ENCODE results near the gene ERP44.
"Not testable (repeated sequence)": the region's sequence is repeated elsewhere in the genome, so short reads cannot be mapped to it uniquely, and the experiment has no call there.

The ERP44 gene

GRCh38 chr9:100098887-100099721 lies at the start of gene ERP44, which contains the start of gene INVS:
Gene ERP44 (minus strand): TSS chr9:100099000. CDS start chr9:100098840, 160 bp downstream.
Gene INVS (plus strand): TSS chr9:100099243. CDS start chr9:100104522, 5,279 bp downstream.
- Histone ChIP-seq H3K4me1 (ENCODE audit: insufficient read depth, low read length) (peaks cover 20% of the 10 kb centered on the region), H3K4me3 (ENCODE audit: low read depth in 1 of 2, low read length in 2 of 2) (peak within 1 kb of the TSS; percentile 89 to 94), H3K27ac (ENCODE audit: low read depth, low read length) (peak within 1 kb of the TSS; percentile 90), H3K36me3 (ENCODE audit: insufficient read depth, low read length) (peaks cover 7% of the 10 kb centered on the region), H3K27me3 (ENCODE audit: control insufficient read depth in 1 of 2, insufficient read depth in 2 of 2, low read length in 2 of 2) (no peaks in the 10 kb centered on the region), H3K9ac (ENCODE audit: low read length) (peak within 1 kb of the TSS; percentile 86), H3K9me3 (ENCODE audit: low read length) (no peaks in the 10 kb centered on the region)

- not testable (repeated sequence) for H3K4me3 ChIP-seq (ENCODE audit: low read depth in 1 of 2, low read length in 2 of 2); H3K9ac ChIP-seq (ENCODE audit: low read length); H3K4me1 ChIP-seq (ENCODE audit: insufficient read depth, low read length); H3K9me3 ChIP-seq (ENCODE audit: low read length); H3K27me3 ChIP-seq (ENCODE audit: control insufficient read depth in 1 of 2, insufficient read depth in 2 of 2, low read length in 2 of 2); H3K27ac ChIP-seq (ENCODE audit: low read depth, low read length); H3K36me3 ChIP-seq (ENCODE audit: insufficient read depth, low read length)
Observed at GRCh38 chr9:100145976-100146375, 47.2 kb upstream of the ERP44 start.

- H3K9me3 ChIP-seq (ENCODE audit: low read length); H3K27ac ChIP-seq (ENCODE audit: low read depth, low read length); H3K27me3 ChIP-seq (ENCODE audit: control insufficient read depth in 1 of 2, insufficient read depth in 2 of 2, low read length in 2 of 2); H3K4me3 ChIP-seq (ENCODE audit: low read depth in 1 of 2, low read length in 2 of 2); H3K36me3 ChIP-seq (ENCODE audit: insufficient read depth, low read length); H3K9ac ChIP-seq (ENCODE audit: low read length); H3K4me1 ChIP-seq (ENCODE audit: insufficient read depth, low read length): not testable (repeated sequence)
Observed at GRCh38 chr9:100145167-100145934, 46.6 kb upstream of the ERP44 start.

- H3K27ac ChIP-seq (ENCODE audit: low read depth, low read length); H3K27me3 ChIP-seq (ENCODE audit: control insufficient read depth in 1 of 2, insufficient read depth in 2 of 2, low read length in 2 of 2); H3K9me3 ChIP-seq (ENCODE audit: low read length); H3K9ac ChIP-seq (ENCODE audit: low read length); H3K4me3 ChIP-seq (ENCODE audit: low read depth in 1 of 2, low read length in 2 of 2); H3K4me1 ChIP-seq (ENCODE audit: insufficient read depth, low read length); H3K36me3 ChIP-seq (ENCODE audit: insufficient read depth, low read length): not testable (repeated sequence)
Observed at GRCh38 chr9:100141862-100142261, 43.1 kb upstream of the ERP44 start.

- H3K9me3 ChIP-seq (ENCODE audit: low read length): not testable (repeated sequence)
Observed at GRCh38 chr9:100140303-100140702, 41.5 kb upstream of the ERP44 start.

GRCh38 chr9:100136799-100137198 lies 38.0 kb upstream of the ERP44 start:
- H3K9me3 ChIP-seq (ENCODE audit: low read length); H3K36me3 ChIP-seq (ENCODE audit: insufficient read depth, low read length); H3K4me1 ChIP-seq (ENCODE audit: insufficient read depth, low read length); H3K27ac ChIP-seq (ENCODE audit: low read depth, low read length); H3K9ac ChIP-seq (ENCODE audit: low read length); H3K27me3 ChIP-seq (ENCODE audit: control insufficient read depth in 1 of 2, insufficient read depth in 2 of 2, low read length in 2 of 2); H3K4me3 ChIP-seq (ENCODE audit: low read depth in 1 of 2, low read length in 2 of 2): not testable (repeated sequence)

More at GRCh38 chr9:100140303-100140702, 41.5 kb upstream of the ERP44 start:
- not testable (repeated sequence) for H3K27me3 ChIP-seq (ENCODE audit: control insufficient read depth in 1 of 2, insufficient read depth in 2 of 2, low read length in 2 of 2); H3K4me3 ChIP-seq (ENCODE audit: low read depth in 1 of 2, low read length in 2 of 2); H3K4me1 ChIP-seq (ENCODE audit: insufficient read depth, low read length); H3K9ac ChIP-seq (ENCODE audit: low read length); H3K27ac ChIP-seq (ENCODE audit: low read depth, low read length); H3K36me3 ChIP-seq (ENCODE audit: insufficient read depth, low read length)

- Histone ChIP-seq H3K4me1 (ENCODE audit: insufficient read depth, low read length) (no peaks in the 10 kb centered on the region), H3K36me3 (ENCODE audit: insufficient read depth, low read length) (no peaks in the 10 kb centered on the region), H3K27ac (ENCODE audit: low read depth, low read length) (no peak overlapping the region), H3K9me3 (ENCODE audit: low read length) (no peaks in the 10 kb centered on the region), H3K27me3 (ENCODE audit: control insufficient read depth in 1 of 2, insufficient read depth in 2 of 2, low read length in 2 of 2) (no peaks in the 10 kb centered on the region), H3K4me3 (ENCODE audit: low read depth in 1 of 2, low read length in 2 of 2) (no peak overlapping the region), H3K9ac (ENCODE audit: low read length) (no peak overlapping the region)
Observed at GRCh38 chr9:100134731-100135130, 35.9 kb upstream of the ERP44 start.

- Histone ChIP-seq H3K9ac (ENCODE audit: low read length) (no peak overlapping the region), H3K36me3 (ENCODE audit: insufficient read depth, low read length) (no peaks in the 10 kb centered on the region), H3K27me3 (ENCODE audit: control insufficient read depth in 1 of 2, insufficient read depth in 2 of 2, low read length in 2 of 2) (no peaks in the 10 kb centered on the region), H3K27ac (ENCODE audit: low read depth, low read length) (no peak overlapping the region), H3K4me1 (ENCODE audit: insufficient read depth, low read length) (no peaks in the 10 kb centered on the region), H3K9me3 (ENCODE audit: low read length) (no peaks in the 10 kb centered on the region), H3K4me3 (ENCODE audit: low read depth in 1 of 2, low read length in 2 of 2) (no peak overlapping the region)
Observed at GRCh38 chr9:100131875-100132430, 33.2 kb upstream of the ERP44 start.

GRCh38 chr9:100131216-100131615 lies 32.4 kb upstream of the ERP44 start:
- H3K27me3 ChIP-seq (ENCODE audit: control insufficient read depth in 1 of 2, insufficient read depth in 2 of 2, low read length in 2 of 2): no peaks in the 10 kb centered on the region
- H3K9ac ChIP-seq (ENCODE audit: low read length): no peak overlapping the region
- no peaks in the 10 kb centered on the region for H3K4me1 ChIP-seq (ENCODE audit: insufficient read depth, low read length)
- H3K9me3 ChIP-seq (ENCODE audit: low read length): no peaks in the 10 kb centered on the region
- no peak overlapping the region for H3K27ac ChIP-seq (ENCODE audit: low read depth, low read length)
- H3K36me3 ChIP-seq (ENCODE audit: insufficient read depth, low read length): no peaks in the 10 kb centered on the region
- no peak overlapping the region for H3K4me3 ChIP-seq (ENCODE audit: low read depth in 1 of 2, low read length in 2 of 2)

- Histone ChIP-seq H3K9me3 (ENCODE audit: low read length) (no peaks in the 10 kb centered on the region), H3K27ac (ENCODE audit: low read depth, low read length) (no peak overlapping the region), H3K4me1 (ENCODE audit: insufficient read depth, low read length) (no peaks in the 10 kb centered on the region), H3K27me3 (ENCODE audit: control insufficient read depth in 1 of 2, insufficient read depth in 2 of 2, low read length in 2 of 2) (no peaks in the 10 kb centered on the region), H3K4me3 (ENCODE audit: low read depth in 1 of 2, low read length in 2 of 2) (no peak overlapping the region), H3K36me3 (ENCODE audit: insufficient read depth, low read length) (no peaks in the 10 kb centered on the region), H3K9ac (ENCODE audit: low read length) (no peak overlapping the region)
Observed at GRCh38 chr9:100129772-100130171, 31.0 kb upstream of the ERP44 start.

GRCh38 chr9:100126423-100126822 lies 27.6 kb upstream of the ERP44 start:
- H3K27me3 ChIP-seq (ENCODE audit: control insufficient read depth in 1 of 2, insufficient read depth in 2 of 2, low read length in 2 of 2): no peaks in the 10 kb centered on the region
- H3K36me3 ChIP-seq (ENCODE audit: insufficient read depth, low read length): no peaks in the 10 kb centered on the region
- no peak overlapping the region for H3K27ac ChIP-seq (ENCODE audit: low read depth, low read length)
- no peaks in the 10 kb centered on the region for H3K4me1 ChIP-seq (ENCODE audit: insufficient read depth, low read length)
- no peak overlapping the region for H3K9ac ChIP-seq (ENCODE audit: low read length)
- H3K4me3 ChIP-seq (ENCODE audit: low read depth in 1 of 2, low read length in 2 of 2): no peak overlapping the region
- H3K9me3 ChIP-seq (ENCODE audit: low read length): no peaks in the 10 kb centered on the region

Data from muscle layer of colon (tissue), 2 donors.